Skeletal muscle satellite cell (primary cell): ENCODE measurements around the gene KRTAP19-6. TPM values are rescaled to one million over a fixed set of nuclear protein-coding genes. Genes with fewer than 3 reads are reported as not detected.
"Not testable (repeated sequence)": the region's sequence is repeated elsewhere in the genome, so short reads cannot be mapped to it uniquely, and the experiment has no call there.

Experiments used
- H3K27me3 ChIP-seq: 2 replicates; pipeline ENCODE4 v1.7.0; 2013; ENCODE audit warnings: low read length; ENCODE audit not compliant: control insufficient read depth, insufficient read depth
- H3K36me3 ChIP-seq: 2 replicates; pipeline ENCODE4 v1.7.0; 2013; ENCODE audit warnings: mild to moderate bottlenecking, control low read depth, low read length; ENCODE audit not compliant: insufficient read depth
- H3K4me1 ChIP-seq: 2 replicates; pipeline ENCODE4 v1.7.0; 2013; ENCODE audit warnings: low read length; ENCODE audit not compliant: control insufficient read depth, insufficient read depth
- H3K4me2 ChIP-seq: 2 replicates; pipeline ENCODE4 v1.7.0; 2013; ENCODE audit warnings: mild to moderate bottlenecking, low read length
- H3K4me3 ChIP-seq: 2 replicates; pipeline ENCODE4 v1.7.0; 2013; ENCODE audit warnings: low read length
- H3K9ac ChIP-seq: 2 replicates; pipeline ENCODE4 v1.7.0; 2013; ENCODE audit warnings: mild to moderate bottlenecking, low read depth, low read length, moderate library complexity
- H3K9me3 ChIP-seq: replicated peaks from 2 replicates; pipeline ENCODE4 v1.7.0; 2013; ENCODE audit warnings: mild to moderate bottlenecking, control low read depth, low read length
- small RNA-seq: library from RNA; depleted of rRNA; stranded (forward); fragments of <200 nt; gene quantifications from one replicate; pipeline ENCODE3, GENCODE V24; 2012

Gene KRTAP19-6

GRCh38 chr21:30552782-30553181 is 11.1 kb upstream of the KRTAP19-6 start:
- H3K9ac ChIP-seq, result no peak overlapping the region
- no peaks in the 10 kb centered on the region for H3K4me1 ChIP-seq
- H3K4me3 ChIP-seq, result no peak overlapping the region
- H3K36me3 ChIP-seq, result no peaks in the 10 kb centered on the region
- no peak overlapping the region for H3K4me2 ChIP-seq
- H3K27me3 ChIP-seq, result no peaks in the 10 kb centered on the region
- no peaks in the 10 kb centered on the region for H3K9me3 ChIP-seq

DNA sequence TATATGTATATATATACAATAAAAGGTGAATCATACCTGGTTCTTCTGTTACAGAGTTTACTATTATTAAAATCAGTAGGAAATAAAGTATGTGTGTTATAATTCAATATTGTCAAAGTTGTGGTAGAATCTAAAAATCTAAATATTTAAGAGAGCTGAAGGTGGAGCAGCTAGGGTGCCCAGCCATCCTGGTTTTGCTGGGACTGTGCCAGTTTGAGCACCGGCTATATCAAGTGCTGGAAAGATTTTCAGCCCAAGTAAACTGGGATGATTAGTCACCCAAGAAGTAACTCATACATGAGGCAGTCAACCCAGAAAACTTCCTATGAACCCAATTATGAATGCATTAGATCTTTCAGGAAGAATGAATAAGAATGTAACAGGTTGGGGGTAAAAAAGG is 22.8 kb downstream of the KRTAP19-6 start:
- Histone ChIP-seq H3K27me3 (no peaks in the 10 kb centered on the region), H3K9me3 (no peaks in the 10 kb centered on the region), H3K9ac (no peak overlapping the region), H3K36me3 (no peaks in the 10 kb centered on the region), H3K4me2 (no peak overlapping the region), H3K4me1 (no peaks in the 10 kb centered on the region), H3K4me3 (no peak overlapping the region)

- Histone ChIP-seq H3K4me3 (no peak overlapping the region), H3K9ac (no peak overlapping the region), H3K4me1 (no peaks in the 10 kb centered on the region)
Observed at GRCh38 chr21:30515681-30516080, 26.0 kb downstream of the KRTAP19-6 start.

DNA sequence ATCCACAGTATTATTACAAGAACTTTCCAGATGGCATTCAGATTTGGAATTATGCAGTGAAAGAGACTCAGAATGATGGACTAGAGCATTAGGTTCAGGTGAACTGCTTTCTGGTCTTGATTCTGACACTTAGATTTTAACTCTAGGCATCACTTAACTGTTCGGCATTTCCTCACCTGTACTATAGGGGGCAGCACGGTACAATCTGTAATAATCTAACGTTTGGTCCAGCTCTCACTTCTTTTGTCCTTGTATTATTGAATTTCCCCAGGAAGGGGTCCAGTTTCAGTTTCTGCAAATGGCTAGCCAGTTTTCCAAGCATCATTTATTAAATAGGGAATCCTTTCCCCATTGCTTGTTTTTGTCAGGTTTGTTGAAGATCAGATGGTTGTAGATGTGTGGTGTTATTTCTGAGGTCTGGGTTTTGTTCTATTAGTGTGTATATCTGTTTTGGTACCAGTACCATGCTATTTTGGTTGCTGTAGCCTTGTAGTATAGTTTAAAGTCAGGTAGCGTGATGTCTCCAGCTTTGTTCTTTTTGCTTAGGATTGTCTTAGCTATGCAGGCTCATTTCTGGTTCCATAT is 36.0 kb downstream of the KRTAP19-6 start:
- H3K9me3 ChIP-seq, H3K4me2 ChIP-seq, H3K4me3 ChIP-seq, H3K36me3 ChIP-seq, H3K27me3 ChIP-seq, H3K4me1 ChIP-seq, H3K9ac ChIP-seq: not testable (repeated sequence)

More at GRCh38 chr21:30515681-30516080, 26.0 kb downstream of the KRTAP19-6 start:
- Histone ChIP-seq H3K4me2 (no peak overlapping the region), H3K27me3 (no peaks in the 10 kb centered on the region), H3K36me3 (no peaks in the 10 kb centered on the region), H3K9me3 (no peaks in the 10 kb centered on the region)

DNA sequence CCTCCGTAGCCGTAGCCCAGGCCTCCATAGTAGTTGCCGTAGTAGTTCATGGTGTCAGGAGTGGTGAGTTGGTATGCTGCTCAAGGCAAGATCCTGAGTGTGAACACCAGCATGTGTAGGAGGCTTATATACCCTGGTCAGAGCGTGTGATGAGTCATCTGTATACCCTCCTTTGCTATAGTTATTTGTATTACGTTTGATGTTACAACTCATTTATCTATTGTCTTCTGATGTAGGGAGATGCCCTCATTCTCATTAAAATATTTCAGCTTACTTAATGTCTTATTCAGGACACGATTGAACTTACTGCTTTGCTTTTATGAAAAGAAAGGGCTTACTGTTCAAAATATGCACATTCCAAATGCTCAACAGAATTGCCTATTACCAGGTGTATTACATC is 39.6 kb downstream of the KRTAP19-6 start, which contains the start of gene KRTAP19-5:
Gene KRTAP19-5, minus strand, starts transcription at position 101 of the 400 bp plus-strand sequence. Its CDS starts 51 bp downstream, at position 50.
- Histone ChIP-seq H3K9ac (no peak within 1 kb of the TSS), H3K4me1 (no peaks in the 10 kb centered on the region), H3K27me3 (no peaks in the 10 kb centered on the region), H3K4me3 (no peak within 1 kb of the TSS), H3K36me3 (no peaks in the 10 kb centered on the region), H3K9me3 (peaks cover 4% of the 10 kb centered on the region), H3K4me2 (no peak within 1 kb of the TSS)

DNA sequence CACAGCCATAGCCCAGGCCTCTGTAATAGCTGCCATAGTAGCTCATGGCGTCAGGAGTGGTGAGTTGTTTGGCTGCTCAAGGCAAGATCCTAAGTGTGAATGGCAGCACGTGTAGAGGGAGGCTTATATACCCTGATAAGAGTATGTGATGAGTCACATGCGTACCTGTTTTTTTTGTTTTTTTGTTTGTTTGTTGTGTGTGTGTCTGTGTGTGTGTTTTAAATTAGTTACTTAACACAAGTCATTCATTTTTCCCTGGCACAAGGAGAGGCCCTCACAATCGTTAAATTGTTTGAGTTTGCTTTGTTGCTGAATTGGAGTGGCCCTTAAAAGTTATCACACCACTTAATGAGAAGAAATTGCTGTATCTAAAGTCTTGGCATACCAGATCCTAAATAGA is 44.6 kb downstream of the KRTAP19-6 start, which contains the start of gene KRTAP19-4:
Gene KRTAP19-4, minus strand, starts transcription at position 101 of the 400 bp plus-strand sequence. Its CDS starts 55 bp downstream, at position 46.
- Histone ChIP-seq H3K9ac (no peak within 1 kb of the TSS), H3K4me2 (no peak within 1 kb of the TSS), H3K36me3 (no peaks in the 10 kb centered on the region), H3K4me3 (no peak within 1 kb of the TSS), H3K9me3 (peaks cover 4% of the 10 kb centered on the region), H3K27me3 (no peaks in the 10 kb centered on the region), H3K4me1 (no peaks in the 10 kb centered on the region)

GRCh38 chr21:30491963-30492428 is 49.7 kb downstream of the KRTAP19-6 start, which contains the start of gene KRTAP19-3:
Gene KRTAP19-3, minus strand, starts transcription at chr21:30492013. Its CDS starts 56 bp downstream, at chr21:30491957.
- no peaks in the 10 kb centered on the region for H3K27me3 ChIP-seq

More at GRCh38 chr21:30491963-30492428, 49.7 kb downstream of the KRTAP19-6 start, which contains the start of gene KRTAP19-3:
- H3K36me3 ChIP-seq, result no peaks in the 10 kb centered on the region
- H3K9me3 ChIP-seq, result peaks cover 3% of the 10 kb centered on the region
- no peak within 1 kb of the TSS for H3K9ac ChIP-seq
- no peaks in the 10 kb centered on the region for H3K4me1 ChIP-seq
- no peak within 1 kb of the TSS for H3K4me3 ChIP-seq
- H3K4me2 ChIP-seq, result no peak within 1 kb of the TSS

Small RNA genes within 50 kb of the gene (small RNA-seq; reads per million reads assigned to genes)
- gene AP000567.1 (not detected), gene KRTAP19-10P (not detected), gene KRTAP19-11P (not detected), gene KRTAP19-9P (not detected), gene KRTAP22-2 (not detected)
